Mesendoderm (in vitro differentiated cells): ENCODE data around the gene ITPA.
"Not testable (repeated sequence)": the region's sequence is repeated elsewhere in the genome, so short reads cannot be mapped to it uniquely, and the experiment has no call there.

Source experiments
- DNase-seq: peaks from one replicate; pipeline ENCODE4 v3.0.0; 2013
- H2AK5ac ChIP-seq: 2 replicates; pipeline ENCODE4 v1.6.1; 2013; ENCODE audit warnings: low read length, inconsistent platforms
- H2BK120ac ChIP-seq: 2 replicates; pipeline ENCODE4 v1.6.1; 2013; ENCODE audit warnings: low read depth, mild to moderate bottlenecking, low read length, moderate library complexity, mixed read lengths
- H2BK15ac ChIP-seq: replicated peaks from 2 replicates; pipeline ENCODE4 v1.6.1; 2013; ENCODE audit warnings: low read depth, mild to moderate bottlenecking, moderate library complexity
- H2BK5ac ChIP-seq: 2 replicates; pipeline ENCODE4 v1.6.1; 2013; ENCODE audit warnings: low read length, inconsistent platforms
- H3K18ac ChIP-seq: 2 replicates; pipeline ENCODE4 v1.6.1; 2013; ENCODE audit warnings: mild to moderate bottlenecking, low read length, mixed read lengths
- H3K23ac ChIP-seq: one replicate; pipeline ENCODE4 v1.6.1; 2013; ENCODE audit warnings: low read length
- H3K27ac ChIP-seq: 2 replicates; pipeline ENCODE4 v1.5.1; 2013; ENCODE audit warnings: low read depth, mild to moderate bottlenecking, inconsistent platforms, low read length, moderate library complexity
- H3K27me3 ChIP-seq: 2 replicates; pipeline ENCODE4 v1.6.1; 2013; ENCODE audit warnings: low read length, control low read depth, mild to moderate bottlenecking, inconsistent platforms; ENCODE audit not compliant: insufficient read depth, poor library complexity
- H3K36me3 ChIP-seq: 2 replicates; pipeline ENCODE4 v1.6.1; 2013; ENCODE audit warnings: low read length, inconsistent platforms; ENCODE audit not compliant: control insufficient read depth, insufficient read depth
- H3K4ac ChIP-seq: one replicate; pipeline ENCODE4 v1.6.1; 2013; ENCODE audit warnings: low read depth, mild to moderate bottlenecking, low read length, moderate library complexity
- H3K4me1 ChIP-seq: 2 replicates; pipeline ENCODE4 v1.6.1; 2013; ENCODE audit warnings: low read depth, low read length, inconsistent platforms; ENCODE audit not compliant: control insufficient read depth
- H3K4me2 ChIP-seq: 2 replicates; pipeline ENCODE4 v1.6.1; 2013; ENCODE audit warnings: low read length
- H3K4me3 ChIP-seq: 2 replicates; pipeline ENCODE4 v1.5.1; 2013; ENCODE audit warnings: mild to moderate bottlenecking, low read length
- H3K56ac ChIP-seq: one replicate; pipeline ENCODE4 v1.6.1; 2013; ENCODE audit warnings: low read length
- H3K79me1 ChIP-seq: 2 replicates; pipeline ENCODE4 v1.6.1; 2013; ENCODE audit warnings: low read length, inconsistent platforms
- H3K79me2 ChIP-seq: 2 replicates; pipeline ENCODE4 v1.6.1; 2013; ENCODE audit warnings: mild to moderate bottlenecking, low read length; ENCODE audit not compliant: control insufficient read depth, insufficient read depth
- H3K9ac ChIP-seq: 2 replicates; pipeline ENCODE4 v1.6.1; 2013; ENCODE audit warnings: low read length, inconsistent platforms
- H4K5ac ChIP-seq: one replicate; pipeline ENCODE4 v1.6.1; 2013; ENCODE audit warnings: low read length
- H4K8ac ChIP-seq: one replicate; pipeline ENCODE4 v1.6.1; 2013; ENCODE audit warnings: low read depth, mild to moderate bottlenecking, control low read depth, low read length, moderate library complexity
- WGBS: extraction: QIAGEN DNeasy Blood & Tissue Kit; methylation state at CpG from one replicate; pipeline ENCODE4 v1.1.7; 2013; ENCODE audit warnings: low lambda C conversion rate, missing lambda C conversion rate; ENCODE audit not compliant: insufficient coverage; ENCODE audit errors: extremely low coverage; 5-methylcytosine and 5-hydroxymethylcytosine counted together

The ITPA gene

DNA sequence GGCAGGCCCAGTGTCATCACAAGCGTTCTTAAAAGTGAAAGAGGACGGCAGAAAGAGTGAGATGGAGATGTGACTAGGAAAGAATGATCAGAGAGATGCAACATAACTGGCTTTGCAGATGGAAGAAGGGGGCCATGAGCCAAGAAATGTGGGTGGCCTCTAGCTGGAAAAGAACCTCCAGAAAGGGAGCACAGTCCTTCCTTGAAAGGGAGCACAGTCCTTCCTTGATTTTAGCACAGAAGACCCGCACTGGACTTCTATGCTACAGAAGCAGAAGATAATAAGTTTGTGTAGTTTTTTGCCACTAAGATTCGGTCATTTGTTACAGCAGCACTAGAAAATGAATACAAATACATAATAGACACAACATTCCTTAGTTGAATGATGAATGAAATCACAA, 29.0 kb upstream of the ITPA start:
- H3K4me1 ChIP-seq, result no peaks in the 10 kb centered on the region
- H3K27ac ChIP-seq, result no peak overlapping the region
- no peaks in the 10 kb centered on the region for H3K27me3 ChIP-seq
- H3K79me2 ChIP-seq, result no peaks in the 10 kb centered on the region
- H3K56ac ChIP-seq, result no peak overlapping the region
- H2BK120ac ChIP-seq, result no peak overlapping the region
- no peak overlapping the region for H3K18ac ChIP-seq
- H4K8ac ChIP-seq, result no peak overlapping the region
- H3K23ac ChIP-seq, result no peak overlapping the region
- no peak overlapping the region for H4K5ac ChIP-seq
- H2AK5ac ChIP-seq, result no peak overlapping the region
- H3K4ac ChIP-seq, result no peak overlapping the region
- H3K4me2 ChIP-seq, result no peak overlapping the region
- H2BK15ac ChIP-seq, result no peak overlapping the region
- no CpG with 5 or more reads among the region's 4 CpGs for WGBS
- no peaks in the 10 kb centered on the region for H3K36me3 ChIP-seq
- H3K9ac ChIP-seq, result no peak overlapping the region
- no peak for DNase-seq
- H3K79me1 ChIP-seq, result no peaks in the 10 kb centered on the region
- H3K4me3 ChIP-seq, result no peak overlapping the region
- no peak overlapping the region for H2BK5ac ChIP-seq

DNA sequence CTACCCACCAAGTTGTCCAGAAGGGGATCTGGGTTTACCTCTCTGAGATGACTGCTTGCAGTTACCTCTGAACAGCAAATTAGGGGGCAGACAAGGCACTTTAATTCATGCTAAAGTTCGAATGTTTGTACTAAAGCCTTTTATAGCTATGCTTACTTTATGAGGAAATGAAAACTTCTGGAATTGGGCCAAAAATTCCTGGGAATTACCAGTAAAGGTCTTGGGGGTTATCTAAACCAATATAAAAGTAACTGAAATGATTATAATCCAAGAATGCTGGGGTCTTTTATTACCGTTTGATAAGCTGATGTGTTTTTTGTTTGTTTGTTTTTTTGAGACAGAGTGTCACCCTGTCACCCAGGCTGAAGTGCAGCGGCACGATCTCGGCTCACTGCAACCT, 28.0 kb upstream of the ITPA start:
- H3K4me1 ChIP-seq, result no peaks in the 10 kb centered on the region
- H3K18ac ChIP-seq, result no peak overlapping the region
- no peaks in the 10 kb centered on the region for H3K79me2 ChIP-seq
- no peak overlapping the region for H3K23ac ChIP-seq
- H3K4me2 ChIP-seq, result no peak overlapping the region
- no CpG with 5 or more reads among the region's 5 CpGs for WGBS
- no peak overlapping the region for H4K8ac ChIP-seq
- no peak overlapping the region for H2AK5ac ChIP-seq
- no peak overlapping the region for H4K5ac ChIP-seq
- H3K27me3 ChIP-seq, result no peaks in the 10 kb centered on the region
- no peak overlapping the region for H3K4me3 ChIP-seq
- no peak overlapping the region for H2BK120ac ChIP-seq
- no peak overlapping the region for H2BK5ac ChIP-seq
- no peak for DNase-seq
- no peak overlapping the region for H3K27ac ChIP-seq
- H3K4ac ChIP-seq, result no peak overlapping the region
- H3K56ac ChIP-seq, result no peak overlapping the region
- no peak overlapping the region for H2BK15ac ChIP-seq
- no peak overlapping the region for H3K9ac ChIP-seq
- H3K79me1 ChIP-seq, result no peaks in the 10 kb centered on the region
- H3K36me3 ChIP-seq, result no peaks in the 10 kb centered on the region

DNA sequence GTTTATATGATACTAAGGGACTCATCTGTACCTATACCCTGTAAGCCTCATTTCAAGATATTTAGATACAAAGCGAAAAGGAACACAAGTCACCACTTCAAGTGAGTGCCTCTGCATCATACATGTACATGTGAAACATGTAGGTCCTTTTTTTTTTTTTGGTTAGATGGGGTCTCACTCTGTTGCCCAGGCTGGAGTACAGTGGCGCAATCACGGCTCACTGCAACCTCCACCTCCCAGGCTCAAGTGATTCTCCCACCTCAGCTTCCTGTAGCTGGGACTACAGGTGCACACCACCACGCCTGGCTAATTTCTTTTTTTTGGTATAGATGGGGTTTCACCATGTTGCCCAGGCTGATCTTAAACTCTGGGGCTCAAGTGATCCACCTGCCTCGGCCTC, 26.9 kb upstream of the ITPA start:
- not testable (repeated sequence) for H3K27me3 ChIP-seq, H3K36me3 ChIP-seq, DNase-seq, H2BK5ac ChIP-seq, H3K4me1 ChIP-seq, H3K79me1 ChIP-seq, H3K4ac ChIP-seq, H4K8ac ChIP-seq, H3K56ac ChIP-seq, H2AK5ac ChIP-seq, H3K27ac ChIP-seq, H3K4me2 ChIP-seq, H3K18ac ChIP-seq, H4K5ac ChIP-seq, H2BK15ac ChIP-seq, H3K4me3 ChIP-seq, H3K23ac ChIP-seq, H3K9ac ChIP-seq, H2BK120ac ChIP-seq, H3K79me2 ChIP-seq
- no CpG with 5 or more reads among the region's 5 CpGs for WGBS

DNA sequence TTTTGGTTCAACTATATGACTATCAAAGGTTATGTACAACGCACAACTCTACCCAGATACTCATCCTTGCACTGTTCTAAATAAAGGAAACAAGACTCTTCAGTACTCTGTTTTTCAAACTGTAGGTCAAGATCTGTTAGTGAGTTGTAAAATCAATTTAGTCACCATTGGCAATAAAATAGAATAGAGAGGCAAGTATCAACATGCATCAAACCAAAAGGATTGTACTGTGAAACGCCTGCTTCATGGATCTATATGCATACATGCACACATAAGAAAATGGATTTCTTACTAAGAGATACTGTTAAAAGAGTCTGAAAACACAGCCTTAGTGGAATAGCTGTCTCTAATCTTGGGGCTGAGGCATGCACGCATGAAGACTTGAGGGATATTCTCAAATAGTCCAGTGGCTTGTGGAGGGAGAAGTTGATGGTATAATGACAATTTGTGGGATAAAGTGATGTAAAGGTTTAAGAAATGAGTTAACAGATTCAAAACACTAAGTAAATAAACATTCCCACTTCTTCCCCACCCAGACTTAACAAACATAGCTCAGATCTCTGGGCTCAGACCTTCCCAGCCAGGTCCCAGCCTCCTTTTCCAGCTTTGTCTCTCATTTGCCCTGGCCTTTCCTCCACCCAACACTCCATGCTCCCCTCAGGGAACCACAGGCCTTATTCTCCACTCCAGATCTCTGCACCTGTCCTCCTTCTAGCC, 25.2 kb upstream of the ITPA start:
- Histone ChIP-seq H3K4me2 (no peak overlapping the region), H3K79me1 (no peaks in the 10 kb centered on the region), H3K27ac (no peak overlapping the region), H2AK5ac (no peak overlapping the region), H4K8ac (no peak overlapping the region), H2BK5ac (no peak overlapping the region), H3K36me3 (no peaks in the 10 kb centered on the region), H3K4me3 (no peak overlapping the region), H3K9ac (no peak overlapping the region), H4K5ac (no peak overlapping the region), H3K4me1 (no peaks in the 10 kb centered on the region), H3K27me3 (no peaks in the 10 kb centered on the region), H3K56ac (no peak overlapping the region), H3K18ac (no peak overlapping the region), H2BK120ac (no peak overlapping the region), H3K79me2 (no peaks in the 10 kb centered on the region), H3K23ac (no peak overlapping the region), H3K4ac (no peak overlapping the region), H2BK15ac (no peak overlapping the region)
- DNase-seq, result no peak
- WGBS, result no CpG with 5 or more reads among the region's 3 CpGs

DNA sequence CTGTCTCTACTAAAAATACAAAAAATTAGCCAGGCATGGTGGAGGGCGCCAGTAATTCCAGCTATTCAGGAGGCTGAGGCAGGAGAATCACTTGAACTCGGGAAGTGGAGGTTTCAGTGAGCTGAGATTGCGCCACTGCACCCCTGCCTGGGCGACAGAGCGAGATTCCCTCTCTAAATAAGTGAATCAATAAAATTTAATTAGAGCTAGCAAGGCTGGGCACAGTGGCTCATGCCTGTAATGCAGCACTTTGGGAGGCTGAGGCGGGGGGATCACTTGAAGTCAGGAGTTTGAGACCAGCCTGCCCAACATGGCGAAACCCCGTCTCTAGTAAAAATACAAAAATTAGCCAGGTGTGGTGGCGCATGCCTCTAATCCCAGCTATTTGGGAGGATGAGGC, 21.4 kb upstream of the ITPA start:
- H2BK5ac ChIP-seq, H3K18ac ChIP-seq, H3K4me1 ChIP-seq, H4K5ac ChIP-seq, H3K4ac ChIP-seq, H3K4me2 ChIP-seq, H2BK120ac ChIP-seq, H3K4me3 ChIP-seq, H2BK15ac ChIP-seq, DNase-seq, H3K79me2 ChIP-seq, H3K27me3 ChIP-seq, H3K9ac ChIP-seq, H3K79me1 ChIP-seq, H3K27ac ChIP-seq, H3K56ac ChIP-seq, H3K36me3 ChIP-seq, H4K8ac ChIP-seq, H3K23ac ChIP-seq, H2AK5ac ChIP-seq: not testable (repeated sequence)
- no CpG with 5 or more reads among the region's 9 CpGs for WGBS

DNA sequence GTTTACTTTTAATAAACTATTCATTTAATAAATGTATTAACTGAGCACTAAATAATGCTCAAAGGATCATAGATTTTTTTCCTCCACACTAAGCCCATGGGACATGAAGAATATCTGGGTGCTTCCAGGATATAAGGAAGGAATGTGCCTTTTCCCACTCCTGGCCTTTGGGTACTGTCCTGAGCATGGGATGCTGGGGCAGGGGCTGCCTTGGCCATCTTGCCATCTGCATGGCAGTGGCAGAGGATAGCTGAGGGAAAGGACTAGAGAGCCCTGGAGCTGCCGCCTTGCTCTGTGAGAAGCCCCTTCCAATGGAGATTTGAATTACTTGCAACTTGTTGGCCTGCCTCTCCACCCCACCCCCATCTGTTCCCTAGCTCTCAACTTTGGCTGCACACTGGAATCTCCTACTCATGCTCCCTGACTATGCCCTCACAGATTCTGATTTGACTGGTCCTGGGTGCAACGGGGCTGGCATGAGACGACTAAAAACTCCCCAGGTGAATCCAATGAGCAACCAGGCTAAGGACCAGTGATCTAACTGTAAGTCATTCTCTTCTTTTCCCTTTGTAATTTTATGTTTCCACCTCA, 20.4 kb upstream of the ITPA start:
- H3K27ac ChIP-seq, result no peak overlapping the region
- no peaks in the 10 kb centered on the region for H3K4me1 ChIP-seq
- H3K4me3 ChIP-seq, result no peak overlapping the region
- H4K5ac ChIP-seq, result no peak overlapping the region
- H3K27me3 ChIP-seq, result no peaks in the 10 kb centered on the region
- H2BK5ac ChIP-seq, result no peak overlapping the region
- H3K79me2 ChIP-seq, result no peaks in the 10 kb centered on the region
- no peak overlapping the region for H3K4me2 ChIP-seq
- H2AK5ac ChIP-seq, result no peak overlapping the region
- no peak overlapping the region for H4K8ac ChIP-seq
- DNase-seq, result no peak
- H3K23ac ChIP-seq, result no peak overlapping the region
- H2BK15ac ChIP-seq, result no peak overlapping the region
- no peak overlapping the region for H3K56ac ChIP-seq
- no peak overlapping the region for H2BK120ac ChIP-seq
- no CpG with 5 or more reads among the region's 3 CpGs for WGBS
- no peak overlapping the region for H3K4ac ChIP-seq
- H3K79me1 ChIP-seq, result no peaks in the 10 kb centered on the region
- no peak overlapping the region for H3K9ac ChIP-seq
- no peak overlapping the region for H3K18ac ChIP-seq
- peaks cover 2% of the 10 kb centered on the region for H3K36me3 ChIP-seq
